ENCODE results near the gene C9orf72. TPM values are rescaled to one million over a fixed set of nuclear protein-coding genes. Genes with fewer than 3 reads are reported as not detected.
A peak's percentile ranks its signal among the peaks of the same experiment; 100 is the strongest.

C9orf72 gene
- total and polyA plus RNA-seq, 5 donors from 2014 or later: 5.9 to 19.9 (median 9.2) TPM

DNA sequence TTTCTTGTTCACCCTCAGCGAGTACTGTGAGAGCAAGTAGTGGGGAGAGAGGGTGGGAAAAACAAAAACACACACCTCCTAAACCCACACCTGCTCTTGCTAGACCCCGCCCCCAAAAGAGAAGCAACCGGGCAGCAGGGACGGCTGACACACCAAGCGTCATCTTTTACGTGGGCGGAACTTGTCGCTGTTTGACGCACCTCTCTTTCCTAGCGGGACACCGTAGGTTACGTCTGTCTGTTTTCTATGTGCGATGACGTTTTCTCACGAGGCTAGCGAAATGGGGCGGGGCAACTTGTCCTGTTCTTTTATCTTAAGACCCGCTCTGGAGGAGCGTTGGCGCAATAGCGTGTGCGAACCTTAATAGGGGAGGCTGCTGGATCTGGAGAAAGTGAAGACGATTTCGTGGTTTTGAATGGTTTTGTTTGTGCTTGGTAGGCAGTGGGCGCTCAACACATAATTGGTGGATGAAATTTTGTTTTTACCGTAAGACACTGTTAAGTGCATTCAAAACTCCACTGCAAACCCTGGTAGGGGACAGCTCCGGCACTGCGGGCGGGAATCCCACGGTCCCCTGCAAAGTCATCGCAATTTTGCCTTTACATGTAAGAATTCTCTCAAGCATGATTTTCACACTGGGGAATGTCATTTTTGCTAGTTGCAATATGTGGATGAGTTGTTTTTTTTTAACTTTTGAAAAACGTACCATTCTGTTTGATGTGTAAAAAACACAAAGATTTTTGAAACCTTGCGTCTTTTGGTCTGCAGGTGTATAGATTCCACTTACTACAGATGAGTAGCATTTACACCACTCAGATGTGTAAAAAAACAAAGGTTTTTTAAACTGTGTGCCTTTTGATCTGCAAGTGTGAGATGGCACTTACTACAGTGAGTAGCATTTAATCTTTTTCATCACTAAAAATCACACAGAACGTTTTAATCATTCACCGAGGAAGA lies 631 bp upstream of the C9orf72 start:
- H3K27ac ChIP-seq (ENCODE audit: insufficient read depth, low read length, poor library complexity, severe bottlenecking): peak overlapping the region; percentile 98
- peaks cover 6% of the 10 kb centered on the region for H3K4me1 ChIP-seq (ENCODE audit: control insufficient read depth, insufficient read depth, low read length, poor library complexity, severe bottlenecking)
- no peaks in the 10 kb centered on the region for H3K36me3 ChIP-seq (ENCODE audit: control insufficient read depth, insufficient read depth, low read length)
- Mint-ChIP-seq H3K27me3 (peaks cover 17% of the 10 kb centered on the region), H3K4me1 (peaks cover 5 to 32% (median 20%) of the 10 kb centered on the region in 4 donors), H3K9me3 (peaks cover 0 to 8% (median 6%) of the 10 kb centered on the region in 7 donors), H3K4me3 (peak overlapping the region; percentile 90 to 99 (median 96)), H3K27ac (peak overlapping the region; percentile 96 to 100 (median 99)), H3K36me3 (no peaks in the 10 kb centered on the region)
- DNase-seq (peak; percentile 86 to 100 (median 99)), ATAC-seq (ENCODE audit: low read depth in 2 of 2) (peak; percentile 84)
- peak overlapping the region; percentile 89 for H3K4me3 ChIP-seq (ENCODE audit: low read depth, low read length)
- H3K9me3 ChIP-seq (ENCODE audit: control insufficient read depth in 2 of 2, low read length in 2 of 2): no peaks in the 10 kb centered on the region
- no peaks in the 10 kb centered on the region for H3K27me3 ChIP-seq (ENCODE audit: control insufficient read depth, insufficient read depth, low read length)

DNA sequence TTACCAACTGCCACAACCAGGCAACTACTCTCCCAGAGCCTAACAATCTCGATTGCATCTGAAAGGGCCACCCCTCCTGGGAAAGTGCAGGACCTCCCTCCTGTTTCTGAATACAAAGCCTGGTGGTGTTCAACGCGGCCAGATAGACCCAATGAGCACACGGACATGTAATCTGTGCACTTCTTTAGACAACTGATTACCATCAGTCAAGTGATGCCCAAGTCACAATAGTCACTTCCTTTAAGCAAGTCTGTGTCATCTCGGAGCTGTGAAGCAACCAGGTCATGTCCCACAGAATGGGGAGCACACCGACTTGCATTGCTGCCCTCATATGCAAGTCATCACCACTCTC lies 739 bp downstream of the C9orf72 start:
- peak overlapping the region; percentile 94 to 99 (median 96) for H3K27ac Mint-ChIP-seq
- peaks cover 17% of the 10 kb centered on the region for H3K27me3 Mint-ChIP-seq
- Histone ChIP-seq H3K9me3 (ENCODE audit: control insufficient read depth in 2 of 2, low read length in 2 of 2) (no peaks in the 10 kb centered on the region), H3K27me3 (ENCODE audit: control insufficient read depth, insufficient read depth, low read length) (no peaks in the 10 kb centered on the region), H3K27ac (ENCODE audit: insufficient read depth, low read length, poor library complexity, severe bottlenecking) (peak overlapping the region; percentile 98), H3K4me3 (ENCODE audit: low read depth, low read length) (peak overlapping the region; percentile 86), H3K4me1 (ENCODE audit: control insufficient read depth, insufficient read depth, low read length, poor library complexity, severe bottlenecking) (peaks cover 6% of the 10 kb centered on the region), H3K36me3 (ENCODE audit: control insufficient read depth, insufficient read depth, low read length) (no peaks in the 10 kb centered on the region)
- peak overlapping the region; percentile 90 to 99 (median 96) for H3K4me3 Mint-ChIP-seq
- peaks cover 5 to 37% (median 24%) of the 10 kb centered on the region in 4 donors for H3K4me1 Mint-ChIP-seq
- ATAC-seq (ENCODE audit: low read depth in 2 of 2) (peak; percentile 42 to 45), DNase-seq (peak; percentile 27 to 84 (median 66))
- H3K36me3 Mint-ChIP-seq: peaks cover 2% of the 10 kb centered on the region
- peaks cover 0 to 2% (median 0%) of the 10 kb centered on the region in 7 donors for H3K9me3 Mint-ChIP-seq

DNA sequence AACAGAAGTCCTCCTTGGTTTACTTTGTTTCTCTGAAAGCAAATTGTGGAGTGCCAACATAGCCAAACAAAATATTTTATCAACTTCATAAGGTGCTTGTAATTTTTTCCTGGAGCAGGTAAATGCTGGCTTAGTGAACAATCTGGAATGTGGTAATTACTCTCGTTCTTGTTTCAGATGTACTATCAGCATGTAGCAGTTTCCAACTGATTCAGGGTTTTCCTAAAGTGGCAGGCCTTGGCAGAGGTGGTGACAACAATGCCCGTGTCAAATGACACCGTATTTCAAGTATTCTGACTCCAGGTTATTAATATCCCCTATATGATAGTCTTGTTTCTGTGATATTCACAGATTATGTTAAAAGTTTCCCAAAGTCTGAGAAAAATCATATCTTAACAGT lies 1.2 kb downstream of the C9orf72 start:
- H3K4me1 ChIP-seq (ENCODE audit: control insufficient read depth, insufficient read depth, low read length, poor library complexity, severe bottlenecking): peaks cover 6% of the 10 kb centered on the region
- peaks cover 2% of the 10 kb centered on the region for H3K36me3 ChIP-seq (ENCODE audit: control insufficient read depth, insufficient read depth, low read length)
- DNase-seq: no peak
- Mint-ChIP-seq H3K4me1 (peaks cover 5 to 41% (median 24%) of the 10 kb centered on the region in 4 donors), H3K27ac (peak overlapping the region; percentile 94 to 99 (median 96)), H3K27me3 (peaks cover 17% of the 10 kb centered on the region), H3K36me3 (peaks cover 4% of the 10 kb centered on the region), H3K4me3 (peak overlapping the region; percentile 90 to 99 (median 96)), H3K9me3 (peaks cover 0 to 2% (median 0%) of the 10 kb centered on the region in 7 donors)
- peak overlapping the region; percentile 98 for H3K27ac ChIP-seq (ENCODE audit: insufficient read depth, low read length, poor library complexity, severe bottlenecking)
- no peaks in the 10 kb centered on the region for H3K9me3 ChIP-seq (ENCODE audit: control insufficient read depth in 2 of 2, low read length in 2 of 2)
- no peak for ATAC-seq (ENCODE audit: low read depth in 2 of 2)
- peak overlapping the region; percentile 86 for H3K4me3 ChIP-seq (ENCODE audit: low read depth, low read length)
- H3K27me3 ChIP-seq (ENCODE audit: control insufficient read depth, insufficient read depth, low read length): no peaks in the 10 kb centered on the region

DNA sequence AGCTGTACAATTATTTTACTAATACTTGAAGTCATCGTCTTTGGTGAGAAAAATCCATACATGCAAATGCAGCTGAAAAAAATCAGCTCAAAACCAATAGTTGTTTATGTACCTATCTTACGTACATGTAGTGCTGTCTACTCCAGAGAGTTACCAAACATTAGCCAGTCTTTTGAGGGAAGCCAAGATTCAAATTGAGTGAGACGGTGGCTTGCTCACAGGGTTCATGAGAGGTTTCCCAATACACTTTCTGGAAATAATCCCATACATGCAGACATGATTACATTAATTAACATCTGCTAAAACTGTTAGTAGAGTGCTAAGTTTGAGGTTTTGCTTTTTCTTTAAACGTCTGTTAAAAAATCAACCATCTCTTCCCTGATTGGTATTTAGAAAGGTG lies 2.3 kb downstream of the C9orf72 start:
- Mint-ChIP-seq H3K9me3 (peaks cover 0 to 2% (median 0%) of the 10 kb centered on the region in 7 donors), H3K27me3 (peaks cover 13% of the 10 kb centered on the region), H3K4me1 (peaks cover 10 to 50% (median 26%) of the 10 kb centered on the region in 4 donors), H3K36me3 (peaks cover 13% of the 10 kb centered on the region), H3K4me3 (peak overlapping the region in 3 of 4 donors; percentile 13 to 26 (median 20)), H3K27ac (peak overlapping the region in 2 of 3 donors; percentile 67 to 96)
- Histone ChIP-seq H3K4me1 (ENCODE audit: control insufficient read depth, insufficient read depth, low read length, poor library complexity, severe bottlenecking) (peaks cover 6% of the 10 kb centered on the region), H3K27me3 (ENCODE audit: control insufficient read depth, insufficient read depth, low read length) (no peaks in the 10 kb centered on the region), H3K9me3 (ENCODE audit: control insufficient read depth in 2 of 2, low read length in 2 of 2) (no peaks in the 10 kb centered on the region), H3K36me3 (ENCODE audit: control insufficient read depth, insufficient read depth, low read length) (peaks cover 10% of the 10 kb centered on the region), H3K27ac (ENCODE audit: insufficient read depth, low read length, poor library complexity, severe bottlenecking) (no peak overlapping the region), H3K4me3 (ENCODE audit: low read depth, low read length) (no peak overlapping the region)
- ATAC-seq (ENCODE audit: low read depth in 2 of 2) (no peak), DNase-seq (no peak)

DNA sequence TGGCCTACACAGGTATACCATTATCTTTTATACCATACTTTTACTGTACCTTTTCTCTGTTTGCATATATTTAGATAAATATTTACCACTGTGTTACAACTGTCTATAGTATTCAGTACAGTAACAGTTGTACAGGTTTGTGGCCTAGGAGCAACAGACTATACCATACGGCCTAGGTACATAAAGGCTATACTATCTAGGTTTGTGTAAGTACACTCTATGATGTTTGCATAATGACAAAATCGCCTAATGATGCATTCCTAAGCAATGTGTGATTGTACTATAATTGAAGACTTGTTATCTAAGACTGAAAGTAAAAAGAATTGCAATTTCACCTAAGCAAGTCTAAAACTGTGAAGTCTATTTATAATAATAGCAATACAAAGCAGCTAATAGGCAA lies 3.9 kb downstream of the C9orf72 start:
- Mint-ChIP-seq H3K36me3 (peaks cover 25% of the 10 kb centered on the region), H3K4me1 (peaks cover 14 to 56% (median 26%) of the 10 kb centered on the region in 4 donors), H3K9me3 (peaks cover 0 to 2% (median 0%) of the 10 kb centered on the region in 7 donors), H3K27me3 (peaks cover 8% of the 10 kb centered on the region), H3K27ac (no peak overlapping the region), H3K4me3 (no peak overlapping the region)
- Histone ChIP-seq H3K27ac (ENCODE audit: insufficient read depth, low read length, poor library complexity, severe bottlenecking) (peak overlapping the region; percentile 1), H3K36me3 (ENCODE audit: control insufficient read depth, insufficient read depth, low read length) (peaks cover 18% of the 10 kb centered on the region), H3K9me3 (ENCODE audit: control insufficient read depth in 2 of 2, low read length in 2 of 2) (no peaks in the 10 kb centered on the region), H3K27me3 (ENCODE audit: control insufficient read depth, insufficient read depth, low read length) (no peaks in the 10 kb centered on the region), H3K4me3 (ENCODE audit: low read depth, low read length) (no peak overlapping the region), H3K4me1 (ENCODE audit: control insufficient read depth, insufficient read depth, low read length, poor library complexity, severe bottlenecking) (peaks cover 6% of the 10 kb centered on the region)
- ATAC-seq (ENCODE audit: low read depth in 2 of 2): no peak
- no peak for DNase-seq

DNA sequence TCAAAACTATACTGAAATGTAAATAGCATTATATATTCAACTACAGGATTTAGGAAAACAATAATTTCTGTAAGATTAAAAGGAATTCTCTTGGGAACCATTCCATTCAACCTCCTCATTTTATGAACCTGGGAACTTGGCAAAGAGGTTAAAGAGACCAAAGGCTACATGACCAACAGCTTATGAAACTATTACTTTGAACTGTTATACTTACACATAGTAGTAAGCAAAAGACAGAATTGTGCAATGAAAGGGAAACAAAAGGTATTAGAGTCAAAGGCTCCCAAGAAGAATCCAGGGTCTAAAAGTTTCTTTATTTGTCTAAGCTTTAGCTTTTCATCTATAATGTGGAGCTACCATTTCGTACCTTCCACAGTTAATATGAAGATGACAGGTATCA lies 7.2 kb downstream of the C9orf72 start:
- Mint-ChIP-seq H3K36me3 (peaks cover 30% of the 10 kb centered on the region), H3K9me3 (no peaks in the 10 kb centered on the region), H3K4me3 (no peak overlapping the region), H3K27ac (no peak overlapping the region), H3K27me3 (no peaks in the 10 kb centered on the region), H3K4me1 (peaks cover 13 to 40% (median 15%) of the 10 kb centered on the region in 4 donors)
- no peak for DNase-seq
- Histone ChIP-seq H3K9me3 (ENCODE audit: control insufficient read depth in 2 of 2, low read length in 2 of 2) (no peaks in the 10 kb centered on the region), H3K4me3 (ENCODE audit: low read depth, low read length) (no peak overlapping the region), H3K27ac (ENCODE audit: insufficient read depth, low read length, poor library complexity, severe bottlenecking) (no peak overlapping the region), H3K4me1 (ENCODE audit: control insufficient read depth, insufficient read depth, low read length, poor library complexity, severe bottlenecking) (no peaks in the 10 kb centered on the region), H3K27me3 (ENCODE audit: control insufficient read depth, insufficient read depth, low read length) (no peaks in the 10 kb centered on the region), H3K36me3 (ENCODE audit: control insufficient read depth, insufficient read depth, low read length) (peaks cover 30% of the 10 kb centered on the region)
- no peak for ATAC-seq (ENCODE audit: low read depth in 2 of 2)

DNA sequence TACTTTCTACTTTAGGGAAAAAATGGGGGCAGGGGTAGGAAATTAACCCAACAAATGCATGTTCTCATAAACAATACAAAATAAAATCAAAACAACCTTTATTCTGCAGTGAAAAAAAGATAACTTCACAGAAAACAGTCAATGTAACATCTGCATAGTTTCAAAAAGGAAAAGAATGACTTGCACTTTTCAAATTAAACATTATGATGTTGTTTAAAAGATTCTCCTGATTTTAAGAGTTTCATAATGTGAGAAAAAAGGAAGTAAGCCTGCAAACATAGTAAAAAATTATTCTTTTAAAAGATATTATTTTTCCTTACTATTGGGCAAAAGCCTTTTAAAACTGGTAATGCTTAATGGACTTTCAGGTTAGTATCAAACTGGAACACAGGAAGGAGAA lies 7.6 kb downstream of the C9orf72 start:
- H3K27ac ChIP-seq (ENCODE audit: insufficient read depth, low read length, poor library complexity, severe bottlenecking): no peak overlapping the region
- Mint-ChIP-seq H3K4me3 (no peak overlapping the region), H3K27me3 (no peaks in the 10 kb centered on the region), H3K36me3 (peaks cover 30% of the 10 kb centered on the region), H3K27ac (no peak overlapping the region), H3K9me3 (no peaks in the 10 kb centered on the region), H3K4me1 (peaks cover 8 to 37% (median 15%) of the 10 kb centered on the region in 4 donors)
- H3K27me3 ChIP-seq (ENCODE audit: control insufficient read depth, insufficient read depth, low read length): no peaks in the 10 kb centered on the region
- peaks cover 33% of the 10 kb centered on the region for H3K36me3 ChIP-seq (ENCODE audit: control insufficient read depth, insufficient read depth, low read length)
- H3K4me1 ChIP-seq (ENCODE audit: control insufficient read depth, insufficient read depth, low read length, poor library complexity, severe bottlenecking): no peaks in the 10 kb centered on the region
- no peak overlapping the region for H3K4me3 ChIP-seq (ENCODE audit: low read depth, low read length)
- ATAC-seq (ENCODE audit: low read depth in 2 of 2) (no peak), DNase-seq (no peak)
- no peaks in the 10 kb centered on the region for H3K9me3 ChIP-seq (ENCODE audit: control insufficient read depth in 2 of 2, low read length in 2 of 2)
